Measurements from ENCODE around the gene ETV6.
"Not testable (repeated sequence)": the region's sequence is repeated elsewhere in the genome, so short reads cannot be mapped to it uniquely, and the experiment has no call there.

Gene ETV6

DNA sequence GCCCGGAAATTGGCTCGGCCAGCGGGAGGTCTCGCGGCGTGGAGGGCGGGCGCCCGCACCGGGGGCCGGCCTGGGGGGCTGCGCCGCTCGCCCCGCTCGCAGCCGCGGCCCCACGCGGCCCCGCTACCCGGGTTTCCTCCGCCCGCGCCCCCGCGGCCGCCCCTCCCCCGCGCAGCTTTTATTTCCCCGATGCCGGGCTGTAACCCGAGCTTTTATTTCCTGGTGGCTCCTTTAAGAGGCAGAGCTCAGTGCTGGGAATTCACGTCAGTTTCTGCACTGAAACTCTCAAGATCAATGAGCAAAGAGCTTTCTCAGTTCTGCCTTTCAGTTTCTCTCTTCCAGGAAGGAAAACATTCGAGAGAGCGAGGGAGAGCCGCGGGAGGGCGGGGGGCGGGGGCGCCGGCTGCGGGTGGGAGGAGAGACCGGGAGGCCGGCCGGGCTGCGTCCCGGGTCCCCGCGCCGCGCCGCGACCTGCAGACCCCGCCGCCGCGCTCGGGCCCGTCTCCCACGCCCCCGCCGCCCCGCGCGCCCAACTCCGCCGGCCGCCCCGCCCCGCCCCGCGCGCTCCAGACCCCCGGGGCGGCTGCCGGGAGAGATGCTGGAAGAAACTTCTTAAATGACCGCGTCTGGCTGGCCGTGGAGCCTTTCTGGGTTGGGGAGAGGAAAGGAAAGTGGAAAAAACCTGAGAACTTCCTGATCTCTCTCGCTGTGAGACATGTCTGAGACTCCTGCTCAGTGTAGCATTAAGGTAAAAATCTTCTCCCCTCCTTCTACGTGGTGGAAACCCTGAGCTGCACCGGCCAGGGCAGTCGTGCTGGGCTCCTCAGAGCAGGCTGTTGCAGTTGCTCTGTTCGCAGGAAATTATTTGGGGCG lies at the start of gene ETV6:
TSS of gene ETV6 (plus strand) at position 262 of the 873 bp plus-strand sequence. CDS start at position 716, 454 bp downstream.
- peak; percentile 70 for DNase-seq

DNA sequence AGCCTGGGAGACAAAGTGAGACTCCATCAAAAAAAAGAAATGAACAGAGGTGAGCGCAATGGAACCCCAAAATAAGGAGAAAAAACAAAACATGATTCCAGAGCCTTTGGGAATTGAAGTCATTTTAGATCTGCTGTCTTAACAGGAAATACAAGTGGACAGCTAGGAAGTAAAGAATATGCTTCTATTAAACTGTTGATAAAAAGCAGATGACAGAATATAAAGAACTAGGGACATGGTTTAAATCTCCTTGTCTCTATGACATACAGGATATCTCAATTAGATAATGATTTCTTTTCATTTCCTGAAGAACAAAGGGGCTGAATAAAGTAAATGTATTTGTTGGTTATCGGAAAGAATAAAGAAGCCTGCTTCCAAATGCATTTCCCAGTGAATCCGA lies 49.3 kb upstream of the ETV6 start:
- DNase-seq = no peak

DNA sequence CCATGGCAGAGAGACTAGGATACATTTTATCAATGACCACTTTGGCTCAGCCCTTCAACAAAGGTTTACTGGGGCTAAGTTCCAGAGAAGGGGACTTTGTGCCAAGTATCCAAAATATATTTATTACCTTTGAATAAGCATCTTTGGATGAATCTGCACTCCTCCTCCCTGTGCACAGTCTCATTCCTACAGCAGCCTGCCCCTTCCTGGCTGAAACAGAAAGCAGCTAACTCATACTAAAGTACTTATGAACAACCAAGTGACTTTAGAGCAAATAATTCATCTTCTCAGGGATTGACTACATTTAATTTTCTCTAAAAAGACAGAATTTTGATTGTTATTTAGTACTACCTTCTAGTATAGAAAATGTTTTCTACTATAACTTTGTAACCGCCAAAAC lies 47.8 kb upstream of the ETV6 start:
- no peak for DNase-seq

DNA sequence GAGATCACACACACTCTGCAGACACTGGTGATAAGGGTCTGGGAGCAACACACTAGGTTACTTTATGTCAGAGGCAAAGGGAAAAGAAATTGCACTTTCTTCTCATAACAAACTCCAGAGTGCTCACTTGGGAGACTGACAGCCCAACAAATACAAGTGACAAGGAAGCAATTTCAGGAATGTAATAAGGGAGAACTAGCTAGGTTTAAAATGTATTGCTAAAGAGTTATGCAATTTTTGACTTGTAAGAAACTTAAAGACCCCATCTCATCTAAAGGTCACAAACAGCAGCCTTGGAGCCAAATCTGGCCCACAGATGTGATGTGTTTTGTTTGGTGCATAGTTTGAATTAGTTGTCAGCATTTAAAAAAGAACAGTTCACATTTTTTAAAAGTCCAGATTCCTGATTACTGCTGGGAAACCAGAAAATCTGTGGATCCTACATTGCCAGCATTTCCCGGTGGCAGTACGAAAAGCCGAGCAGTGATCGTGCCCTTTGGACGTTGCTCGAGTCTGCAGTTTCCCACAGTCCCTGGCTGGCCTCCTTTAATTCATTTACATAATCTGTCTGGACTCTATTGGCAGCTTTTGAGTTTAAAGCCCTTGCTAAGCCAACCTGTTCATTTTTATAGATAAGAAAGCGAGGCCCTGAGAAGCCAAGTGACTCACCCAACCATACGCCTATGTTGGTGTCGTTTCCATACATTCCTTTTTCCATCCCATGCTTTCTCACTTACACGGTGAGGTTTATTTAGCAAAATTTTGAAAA lies 42.0 kb upstream of the ETV6 start:
- DNase-seq = no peak

DNA sequence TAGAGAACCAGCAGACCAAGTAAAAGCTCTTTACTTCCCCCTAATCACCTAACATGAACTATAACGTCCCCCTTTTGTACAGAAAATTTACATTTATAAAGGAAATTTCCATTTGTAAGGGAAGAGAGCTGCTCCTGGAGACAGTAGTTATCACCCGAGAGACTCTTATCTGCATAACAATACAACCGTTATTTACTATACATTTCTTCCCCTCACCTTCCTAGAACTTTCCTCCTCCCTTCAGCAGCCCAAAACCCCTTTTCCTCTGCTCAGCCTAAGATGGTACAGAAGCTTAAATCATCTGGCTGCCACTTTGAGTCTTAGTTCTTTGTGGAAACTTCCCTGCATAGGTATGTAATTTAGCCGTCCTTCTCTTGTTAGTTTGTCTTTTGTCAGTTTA lies 40.4 kb upstream of the ETV6 start:
- no peak for DNase-seq

DNA sequence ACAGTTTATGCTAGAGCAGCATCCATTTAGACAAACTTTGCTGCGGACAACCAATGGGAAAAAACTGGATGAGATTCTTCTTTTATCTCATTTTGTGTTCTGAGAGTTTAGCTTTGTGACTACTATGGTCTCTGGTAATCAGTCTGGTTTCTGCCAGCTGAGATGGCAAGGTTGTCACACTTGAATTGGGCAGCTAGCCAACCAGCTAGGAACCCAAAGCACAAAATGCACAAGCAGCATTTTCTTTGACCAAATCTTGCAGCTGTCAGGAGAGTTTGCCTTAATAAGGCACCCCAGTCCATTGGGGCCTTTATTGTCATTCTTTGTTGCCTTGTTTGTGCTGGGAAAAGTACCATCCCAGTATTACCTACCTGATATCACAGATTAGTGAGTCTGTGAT lies 34.0 kb upstream of the ETV6 start:
- no peak for DNase-seq

DNA sequence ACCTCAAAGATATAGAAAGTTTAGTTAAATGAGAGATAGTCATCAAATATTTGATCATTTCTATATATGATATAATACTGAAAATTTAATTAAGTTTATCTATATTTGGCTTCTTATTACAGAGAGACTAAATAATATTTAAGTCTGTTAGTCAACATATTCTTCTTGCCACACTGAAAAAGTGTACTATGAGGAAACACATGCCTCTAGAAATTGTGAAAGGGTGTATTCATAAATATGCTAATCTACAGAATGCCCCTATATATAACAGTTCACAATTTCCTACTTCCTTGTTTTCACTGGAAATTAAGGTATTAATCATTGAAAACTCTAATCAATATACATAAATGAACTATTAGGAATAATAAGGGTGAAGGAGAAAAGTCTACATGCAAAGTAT lies 31.4 kb upstream of the ETV6 start:
- DNase-seq = no peak

DNA sequence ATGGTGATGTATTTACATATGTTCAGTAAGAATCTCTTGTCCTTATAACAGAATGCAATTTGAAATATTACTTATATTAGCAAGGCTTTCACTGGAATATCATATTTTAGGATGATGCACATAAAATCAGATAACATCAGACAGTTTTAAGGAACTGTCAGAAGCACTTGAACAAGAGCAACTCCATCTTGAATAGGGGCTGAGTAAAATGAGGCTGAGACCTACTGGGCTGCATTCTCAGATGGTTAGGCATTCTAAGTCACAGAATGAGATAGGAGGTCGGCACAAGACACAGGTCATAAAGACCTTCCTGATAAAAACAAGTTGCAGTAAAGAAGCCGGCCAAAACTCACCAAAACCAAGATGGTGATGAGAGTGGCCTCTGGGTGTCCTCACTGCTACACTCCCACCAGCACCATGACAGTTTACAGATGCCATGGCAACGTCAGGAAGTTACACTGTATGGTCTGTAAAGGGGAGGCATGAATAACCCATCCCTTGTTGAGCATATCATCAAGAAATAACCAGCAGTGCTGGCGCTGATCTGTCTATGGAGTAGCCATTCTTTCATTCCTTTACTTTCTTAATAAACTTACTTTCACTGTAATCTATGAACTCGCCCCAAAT lies 27.6 kb upstream of the ETV6 start:
- no peak for DNase-seq

DNA sequence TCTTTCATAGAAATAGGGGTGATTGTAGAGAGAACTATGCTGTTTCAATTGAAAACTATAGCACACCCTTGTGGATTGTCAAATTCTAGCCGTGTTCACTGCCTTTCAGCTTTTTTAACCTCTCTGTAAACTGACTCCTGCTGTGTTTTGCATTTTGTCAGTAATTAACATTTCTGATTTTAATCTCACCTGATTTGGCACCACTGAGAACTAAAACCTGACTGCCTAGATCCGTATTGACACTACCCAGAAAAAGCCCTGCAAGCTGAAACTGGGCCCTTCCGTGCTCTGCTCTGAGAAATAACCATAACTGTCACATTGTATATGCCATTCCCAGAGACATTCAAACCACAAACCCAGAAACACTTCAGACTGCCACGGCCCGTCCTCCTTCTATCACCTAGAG lies 26.6 kb upstream of the ETV6 start:
- DNase-seq = no peak

DNA sequence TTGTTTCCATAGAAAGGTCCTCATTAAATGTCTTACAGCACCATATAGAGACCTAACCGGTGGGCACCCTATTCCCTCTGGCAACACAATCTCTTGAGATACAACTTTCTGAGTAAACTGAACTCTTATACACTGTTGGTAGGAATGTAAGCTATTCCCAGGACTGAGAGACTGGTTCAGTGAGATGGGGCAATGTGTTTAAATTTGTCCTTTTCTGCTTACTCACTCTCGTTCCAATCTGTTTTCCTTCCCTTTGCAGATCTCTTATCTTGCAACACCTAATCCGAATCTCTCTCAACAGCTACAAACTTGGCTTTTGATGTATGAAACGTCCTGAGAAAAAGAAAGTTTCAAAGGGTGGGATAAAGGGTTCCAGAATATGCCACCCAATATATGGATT lies 26.1 kb upstream of the ETV6 start:
- peak; percentile 9 for DNase-seq

DNA sequence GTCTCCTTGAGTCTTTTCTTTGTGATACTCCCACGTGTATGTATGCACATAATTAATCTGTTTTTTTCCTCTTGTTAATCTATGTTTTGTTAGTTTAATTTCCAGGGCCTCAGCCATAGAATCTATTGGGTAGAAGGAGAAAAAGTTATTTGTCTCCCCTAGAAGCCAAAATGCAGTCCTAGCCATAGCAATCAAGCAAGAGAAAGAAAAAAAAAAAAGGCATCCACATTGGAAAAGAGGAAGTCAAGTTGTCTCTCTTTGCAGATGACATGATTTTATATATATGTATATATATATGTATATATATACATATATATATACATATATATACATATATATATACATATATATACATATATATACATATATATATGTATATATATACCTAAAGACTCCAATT lies 25.4 kb upstream of the ETV6 start:
- no peak for DNase-seq

DNA sequence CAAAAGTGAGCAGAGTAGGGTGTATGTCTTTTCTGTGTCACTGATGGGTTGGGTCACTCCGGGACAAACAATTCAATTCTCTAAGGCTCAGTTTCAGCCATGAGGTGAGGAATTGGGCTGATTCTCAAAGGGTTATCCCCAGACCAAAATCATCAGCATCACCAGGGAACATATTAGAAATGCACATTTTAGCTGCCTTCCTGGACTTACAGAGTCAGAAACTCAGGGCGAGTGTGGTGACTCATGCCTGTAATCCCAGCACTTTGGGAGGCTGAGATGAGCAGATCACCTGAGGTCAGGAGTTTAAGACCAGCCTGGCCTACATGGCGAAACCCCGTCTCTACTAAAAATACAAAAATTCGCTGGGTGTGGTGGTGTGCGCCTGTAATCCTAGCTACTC lies 21.8 kb upstream of the ETV6 start:
- not testable (repeated sequence) for DNase-seq

DNA sequence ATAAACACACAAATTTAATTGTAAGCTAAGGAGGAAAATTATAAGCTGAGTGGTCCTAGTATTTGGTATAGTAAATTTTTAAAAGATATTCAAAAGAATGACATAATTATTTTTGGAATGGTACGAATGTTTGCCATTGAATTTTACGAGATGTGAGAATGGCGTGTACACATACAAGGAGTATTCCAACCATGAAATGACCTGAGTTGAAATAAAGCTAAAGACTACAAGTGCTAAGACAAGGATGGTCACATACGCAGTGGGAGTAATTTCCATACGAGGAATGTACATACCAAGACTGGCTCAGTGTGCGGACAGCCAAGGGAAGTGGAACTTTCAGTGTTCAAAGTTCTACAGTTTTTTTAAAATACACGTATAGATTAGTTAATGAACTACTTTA lies 21.1 kb upstream of the ETV6 start:
- DNase-seq = no peak

DNA sequence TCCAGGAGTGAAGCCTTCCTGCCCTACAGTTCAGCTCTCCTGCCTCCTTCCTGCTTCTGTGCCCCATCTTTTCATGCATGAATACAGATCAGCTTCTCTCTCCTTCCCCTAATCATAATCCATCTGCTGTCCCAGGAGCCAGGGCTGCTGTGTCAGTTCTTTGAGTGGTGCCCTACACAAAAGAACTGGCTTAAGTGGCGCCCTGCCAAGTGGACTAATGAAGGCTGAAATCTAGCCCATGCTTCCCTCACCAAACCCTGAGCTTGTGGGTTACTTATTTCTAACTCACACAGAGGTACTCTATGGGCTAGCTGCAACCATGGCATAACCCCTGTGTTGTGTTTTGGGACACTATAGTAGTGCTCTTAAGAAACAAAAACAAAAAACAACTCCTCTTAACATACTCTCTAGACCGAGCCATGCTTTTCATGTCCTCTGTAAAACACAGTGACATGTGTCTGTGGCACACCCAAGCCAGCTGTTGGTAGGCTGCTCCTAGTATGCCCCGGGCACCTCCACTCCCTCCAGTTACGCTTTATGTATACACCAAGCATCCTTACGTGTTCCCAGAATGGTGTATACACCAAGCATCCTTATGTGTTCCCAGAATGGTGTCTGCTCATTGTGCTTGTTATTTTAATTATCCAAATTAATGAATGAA lies 19.3 kb upstream of the ETV6 start:
- DNase-seq = no peak

DNA sequence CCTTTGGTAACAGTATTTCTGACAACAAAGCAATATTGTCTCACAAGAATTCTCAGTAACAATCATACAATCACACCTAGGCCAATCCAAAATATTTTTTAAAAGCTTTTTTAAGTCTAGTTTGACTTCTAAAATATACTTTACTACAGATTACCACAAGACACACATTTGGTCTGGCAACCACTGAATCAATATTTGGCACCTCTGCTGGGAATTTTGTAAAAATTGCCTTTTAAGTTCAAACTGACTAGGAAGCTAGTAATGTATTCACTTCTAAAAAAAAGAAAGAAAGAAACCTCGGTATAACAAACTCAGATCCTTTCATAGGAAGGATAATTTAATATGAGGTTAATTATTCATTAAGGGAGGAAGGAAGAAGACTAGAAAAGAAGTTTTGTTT lies 18.2 kb upstream of the ETV6 start:
- no peak for DNase-seq

DNA sequence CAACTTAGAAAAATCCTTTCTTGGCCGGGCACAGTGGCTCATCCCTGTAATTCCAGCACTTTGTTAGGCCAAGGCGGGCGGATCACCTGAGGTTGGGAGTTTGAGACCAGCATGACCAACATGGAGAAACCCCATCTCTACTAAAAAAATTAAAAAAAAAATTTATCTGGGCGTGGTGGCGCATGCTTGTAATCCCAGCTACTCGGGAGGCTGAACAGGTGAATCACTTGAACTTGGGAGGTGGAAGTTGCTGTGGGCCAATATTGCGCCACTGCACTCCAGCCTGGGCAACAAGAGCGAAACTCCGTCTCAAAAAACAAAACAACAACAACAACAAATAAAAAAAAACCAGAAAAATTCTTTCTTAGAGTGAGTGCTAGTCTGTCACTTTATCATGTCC lies 17.6 kb upstream of the ETV6 start:
- DNase-seq = not testable (repeated sequence)

DNA sequence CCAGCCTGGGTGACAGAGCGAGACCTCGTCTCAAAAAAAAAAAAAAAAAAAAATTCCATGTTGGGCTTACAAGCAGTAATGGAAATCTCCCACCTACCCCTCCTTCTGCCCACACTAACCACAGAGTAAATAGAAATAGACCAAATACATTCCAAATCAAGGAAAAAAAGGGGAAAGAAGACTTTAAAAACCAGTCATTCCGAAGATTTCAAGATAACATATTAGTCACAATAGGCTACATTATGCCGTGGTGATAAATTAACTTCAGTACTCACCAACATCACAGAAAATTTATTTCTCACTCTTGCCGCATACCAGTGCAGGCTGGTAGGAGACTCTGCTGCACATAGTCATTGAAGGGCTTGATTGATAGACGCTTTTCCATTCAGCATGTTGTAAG lies 15.5 kb upstream of the ETV6 start:
- no peak for DNase-seq

DNA sequence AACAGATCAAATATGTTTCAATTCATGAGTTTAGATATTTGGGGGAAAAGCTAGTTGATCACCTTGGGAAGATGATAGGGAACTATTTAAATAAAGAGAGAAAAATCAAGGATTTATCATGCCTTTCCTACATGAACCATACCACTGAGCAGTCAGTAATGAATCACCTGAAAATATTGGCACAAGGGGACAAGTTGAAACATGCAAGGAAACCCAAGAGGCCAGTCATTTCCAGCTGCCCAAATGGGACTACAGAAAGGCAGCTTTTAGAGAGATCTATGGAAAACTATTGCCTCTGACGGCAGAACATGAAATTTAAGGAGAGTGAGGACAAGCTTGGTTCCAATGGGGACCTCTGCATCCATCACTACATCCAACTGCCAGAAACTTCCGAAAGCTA lies 14.1 kb upstream of the ETV6 start:
- DNase-seq = no peak

DNA sequence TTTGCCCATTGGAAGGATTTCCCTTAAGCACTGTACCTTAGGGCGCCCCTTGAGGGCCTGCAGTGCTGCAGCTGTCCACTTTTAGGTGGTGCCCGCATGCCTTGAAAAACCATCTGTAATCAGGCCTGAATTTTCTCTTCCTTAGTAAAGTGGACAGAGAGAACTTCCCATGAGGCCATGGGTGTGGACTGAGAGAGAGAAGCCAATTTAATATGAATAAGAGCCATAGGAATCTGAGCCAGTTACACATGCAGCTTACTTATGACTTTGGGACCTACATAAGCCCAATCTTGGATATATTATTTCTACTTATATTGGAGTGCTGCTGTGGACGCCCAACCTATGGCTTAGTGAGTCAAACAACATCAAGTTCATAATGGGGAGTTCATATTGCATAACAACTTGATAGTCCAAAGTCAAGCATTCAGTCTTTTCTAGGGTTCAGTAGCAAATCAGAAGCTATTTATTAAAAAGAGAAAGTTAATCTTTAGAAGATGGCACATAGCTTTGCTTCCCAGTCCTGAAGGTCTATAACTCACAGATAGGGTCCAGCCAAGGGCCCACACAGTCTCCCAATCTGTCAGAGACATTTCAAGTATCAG lies 11.1 kb upstream of the ETV6 start:
- no peak for DNase-seq

DNA sequence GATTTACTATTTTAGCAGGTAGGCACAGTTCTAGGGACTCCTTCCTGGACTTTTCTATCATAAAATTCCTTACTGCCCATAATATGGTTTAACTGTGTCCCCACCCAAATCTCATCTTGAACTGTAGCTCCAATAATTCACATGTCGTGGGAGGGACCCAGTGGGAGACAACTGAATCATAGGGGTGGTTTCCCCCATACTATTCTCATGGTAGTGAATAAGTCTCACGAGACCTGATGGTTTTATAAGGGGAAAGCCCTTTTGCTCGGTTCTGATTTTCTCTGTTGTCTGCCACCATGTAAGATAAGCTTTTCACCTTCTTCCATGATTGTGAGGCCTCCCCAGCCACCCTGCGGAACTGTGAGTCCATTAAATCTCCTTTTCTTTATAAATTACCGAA lies 10.0 kb upstream of the ETV6 start:
- no peak for DNase-seq

DNA sequence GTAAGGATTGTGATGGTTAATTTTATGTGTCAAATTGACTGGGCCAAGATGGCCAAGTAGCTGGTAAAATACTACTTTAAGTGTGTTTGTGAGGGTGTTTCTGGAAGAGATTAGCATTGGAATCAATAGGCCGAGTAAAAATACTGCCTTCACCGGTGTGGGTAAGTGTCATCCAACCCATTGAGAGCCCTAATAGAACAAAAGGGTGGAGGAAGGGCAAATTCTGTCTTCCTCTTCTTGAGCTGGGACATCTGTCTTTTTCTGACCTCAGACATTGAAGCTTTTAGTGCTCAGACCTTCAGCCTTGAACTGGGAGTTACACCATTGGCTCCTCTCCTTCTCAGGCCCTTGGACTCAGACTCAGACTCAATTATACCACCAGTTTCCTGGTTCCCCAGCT lies 8.0 kb upstream of the ETV6 start:
- no peak for DNase-seq

DNA sequence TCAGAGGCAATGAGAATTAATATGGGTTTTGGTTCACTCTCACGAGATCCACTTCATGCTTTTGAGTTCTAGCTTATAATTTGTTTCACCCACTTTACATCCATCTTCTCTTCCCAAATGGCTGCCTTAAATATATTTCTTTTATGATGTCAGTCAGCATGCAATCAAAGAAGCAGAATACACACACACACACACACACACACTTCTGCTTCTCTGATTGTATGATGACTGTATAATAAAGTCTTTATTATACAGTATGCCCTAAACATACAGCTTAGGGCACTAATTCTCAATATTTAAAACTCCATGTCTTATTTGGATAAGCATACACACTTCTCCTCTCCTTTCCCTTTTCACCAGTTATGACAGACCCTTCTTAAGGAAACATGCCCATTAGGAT lies 6.7 kb upstream of the ETV6 start:
- no peak for DNase-seq

DNA sequence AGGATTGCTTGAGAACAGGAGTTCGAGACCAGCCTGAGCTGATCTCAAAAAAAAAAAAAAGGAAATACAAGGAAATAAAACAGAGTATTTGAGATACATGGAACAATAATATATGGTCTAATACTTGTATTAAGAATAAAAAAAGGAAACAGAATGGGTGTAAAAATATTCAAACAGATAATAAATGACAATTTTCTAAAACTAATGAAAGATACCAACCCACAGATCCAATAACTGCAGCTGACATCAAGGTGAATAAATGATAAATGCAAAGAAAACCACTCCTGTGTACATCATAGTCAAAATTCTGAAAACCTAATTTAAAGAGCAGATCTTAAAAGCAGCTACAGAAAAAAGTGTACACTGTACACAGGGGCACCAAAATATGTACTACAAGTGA lies 4.1 kb upstream of the ETV6 start:
- no peak for DNase-seq
